GM19324 (cell line): Measurements from ENCODE around the gene SMAD6.

Experiments
- ATAC-seq: cut with Tn5 transposase; IDR thresholded peaks from one replicate; pipeline ENCODE4 v1.9.1; 2021; ENCODE audit warnings: mild to moderate bottlenecking, moderate library complexity; ENCODE audit not compliant: unreplicated experiment, low FRiP score

SMAD6 gene

DNA sequence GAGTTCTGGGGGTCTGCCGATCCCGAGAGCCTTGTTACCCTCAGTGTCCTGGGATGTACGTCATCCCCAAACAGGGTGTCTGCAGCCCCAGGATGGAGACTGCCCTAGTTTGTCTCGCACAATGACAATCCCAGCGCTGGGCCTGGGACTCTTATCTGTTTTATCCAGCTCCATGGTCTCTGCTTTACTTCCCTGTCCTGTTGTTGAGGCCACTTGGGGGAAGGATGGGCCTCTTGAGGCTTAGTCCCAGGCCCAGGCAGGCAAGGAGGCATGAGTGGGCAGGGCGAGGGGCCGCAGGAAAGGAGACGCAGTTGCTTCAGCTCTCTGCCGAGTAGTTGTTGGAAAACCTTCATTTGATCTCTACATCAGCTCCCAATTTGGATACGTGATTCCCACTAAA, 17.4 kb downstream of the SMAD6 start:
- no peak for ATAC-seq

DNA sequence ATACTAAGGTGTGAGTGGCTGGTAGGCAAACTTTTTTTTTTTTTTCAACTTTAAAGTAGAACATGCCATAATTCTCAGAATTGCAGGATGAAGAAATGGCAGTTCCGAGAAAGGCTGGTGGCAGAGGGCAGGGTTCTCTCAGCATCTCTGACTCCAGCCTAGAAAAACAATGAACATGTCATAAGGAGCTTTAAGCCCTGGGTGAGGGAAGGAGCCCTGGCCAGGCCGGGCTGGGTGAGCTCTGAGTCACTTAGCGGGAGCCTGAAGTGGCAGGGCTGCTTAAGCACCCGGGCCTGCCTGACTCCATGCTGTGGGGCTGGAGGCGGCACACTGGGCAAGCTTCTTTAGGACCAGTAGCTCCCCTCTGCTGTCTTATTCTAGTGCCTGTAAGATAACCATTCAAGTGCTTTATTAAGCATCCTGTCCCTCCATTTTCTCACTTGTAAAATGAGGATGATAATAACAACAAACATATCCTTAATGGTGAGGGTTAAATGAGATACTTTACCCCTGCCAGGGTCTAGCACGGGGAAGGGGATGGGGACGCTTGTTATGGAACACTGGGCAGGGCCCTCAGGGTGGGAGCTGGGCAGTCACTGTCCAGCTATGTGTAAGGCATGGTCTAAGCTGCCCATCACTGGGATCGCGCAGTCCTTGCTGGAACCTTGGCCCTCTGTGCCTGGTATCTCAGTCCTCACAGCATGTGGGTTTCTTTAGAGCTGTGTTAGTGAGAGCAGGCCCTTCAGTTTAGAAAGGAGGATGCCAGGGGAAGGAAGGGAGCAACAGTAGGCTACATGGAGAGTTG, 18.4 kb downstream of the SMAD6 start:
- no peak for ATAC-seq

DNA sequence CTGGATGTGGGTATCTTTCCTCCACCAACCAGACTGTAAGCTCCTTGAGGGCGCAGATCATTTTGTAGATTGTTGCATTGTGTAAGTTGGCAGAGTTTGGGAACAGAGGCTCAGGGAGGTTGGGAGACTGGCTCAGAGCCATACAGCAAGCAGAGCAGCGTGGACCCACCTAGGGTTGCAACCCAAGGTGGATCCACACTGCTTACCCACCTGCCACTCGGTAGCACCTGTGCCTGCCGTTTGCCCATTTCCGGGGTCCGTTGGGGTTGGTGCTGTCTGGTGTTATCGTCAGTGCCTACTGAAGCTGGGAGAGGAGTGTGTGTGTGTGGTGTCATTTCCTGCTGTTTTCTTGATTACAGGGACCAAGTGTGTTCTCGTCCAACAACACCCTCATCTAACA, 19.0 kb downstream of the SMAD6 start:
- no peak for ATAC-seq

DNA sequence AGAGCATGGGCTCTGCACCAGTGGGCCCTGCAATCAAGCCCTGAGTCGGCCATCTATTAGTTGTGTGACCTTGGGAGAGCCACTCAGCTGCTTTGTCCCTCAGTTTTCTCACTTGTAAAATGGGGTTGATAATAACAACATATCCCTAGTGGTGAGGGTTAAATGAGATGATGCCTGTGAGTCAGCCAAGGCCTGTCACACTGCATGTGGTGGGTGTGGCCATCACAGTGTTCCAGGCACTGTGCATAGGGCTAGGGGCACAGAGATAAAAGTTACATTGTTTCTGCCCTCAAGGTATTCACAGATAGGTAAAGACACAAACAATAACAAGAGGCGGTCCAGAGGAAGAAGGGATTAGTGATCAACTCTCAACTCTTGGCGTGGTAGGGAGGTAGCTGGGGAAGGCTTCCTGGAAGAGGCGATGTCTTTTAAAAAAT, 19.5 kb downstream of the SMAD6 start:
- no peak for ATAC-seq

DNA sequence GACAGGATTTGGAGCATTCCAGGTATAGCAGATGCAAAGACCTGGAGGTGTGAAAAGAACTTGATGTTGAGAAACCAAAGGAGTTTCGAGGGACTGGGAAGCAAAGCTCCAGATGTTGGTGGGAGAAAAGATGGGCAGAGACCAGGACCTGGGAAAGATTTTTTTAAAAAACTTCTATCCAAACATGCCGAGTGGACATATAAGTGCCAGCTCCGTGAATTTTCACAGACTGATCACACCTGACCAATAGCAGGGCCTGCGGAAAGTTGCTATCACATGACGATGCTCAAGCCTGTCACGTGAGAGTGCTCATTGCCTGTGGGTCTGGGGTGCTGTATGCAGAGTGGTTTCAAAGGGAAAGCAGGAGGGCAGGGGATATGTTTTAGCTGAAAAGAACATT, 19.9 kb downstream of the SMAD6 start:
- ATAC-seq, result no peak

DNA sequence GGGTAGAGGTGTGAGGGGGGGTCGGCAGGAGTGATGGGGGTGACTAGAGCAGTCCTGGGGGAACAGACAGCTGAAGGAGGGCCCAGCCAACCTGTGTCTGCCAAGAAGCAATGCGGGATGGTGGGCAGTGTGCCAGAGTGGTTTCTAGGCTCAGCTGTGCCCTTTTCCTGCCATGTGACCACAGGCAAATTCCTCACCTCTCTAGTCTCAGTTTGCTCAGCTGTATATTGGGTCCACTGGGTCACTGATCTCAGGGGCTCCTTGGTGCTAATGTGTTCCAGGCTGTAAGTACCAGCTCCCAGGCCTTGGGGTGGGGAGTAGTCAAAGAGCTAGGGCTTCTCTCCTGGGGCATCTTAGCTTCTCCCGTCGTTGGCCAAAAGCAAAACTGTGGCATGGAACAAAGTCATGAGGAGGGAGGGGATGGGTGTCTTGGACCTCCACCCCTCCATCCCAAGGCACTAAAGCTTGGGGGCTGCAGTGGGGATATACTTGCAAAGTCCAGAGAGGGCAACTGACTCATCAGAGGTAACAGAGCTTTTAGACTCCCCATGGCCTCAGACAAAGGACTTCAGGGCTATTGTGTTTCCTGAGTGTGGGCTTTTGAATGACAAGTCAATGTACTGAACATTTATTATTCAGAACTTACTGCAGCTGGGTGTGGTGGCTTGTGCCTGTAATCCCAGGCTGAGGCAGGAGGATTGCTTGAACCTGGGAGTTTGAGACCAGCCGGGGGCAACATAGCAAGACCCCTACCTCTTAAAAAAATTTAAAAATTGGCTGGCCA, 20.9 kb downstream of the SMAD6 start:
- ATAC-seq, result no peak

DNA sequence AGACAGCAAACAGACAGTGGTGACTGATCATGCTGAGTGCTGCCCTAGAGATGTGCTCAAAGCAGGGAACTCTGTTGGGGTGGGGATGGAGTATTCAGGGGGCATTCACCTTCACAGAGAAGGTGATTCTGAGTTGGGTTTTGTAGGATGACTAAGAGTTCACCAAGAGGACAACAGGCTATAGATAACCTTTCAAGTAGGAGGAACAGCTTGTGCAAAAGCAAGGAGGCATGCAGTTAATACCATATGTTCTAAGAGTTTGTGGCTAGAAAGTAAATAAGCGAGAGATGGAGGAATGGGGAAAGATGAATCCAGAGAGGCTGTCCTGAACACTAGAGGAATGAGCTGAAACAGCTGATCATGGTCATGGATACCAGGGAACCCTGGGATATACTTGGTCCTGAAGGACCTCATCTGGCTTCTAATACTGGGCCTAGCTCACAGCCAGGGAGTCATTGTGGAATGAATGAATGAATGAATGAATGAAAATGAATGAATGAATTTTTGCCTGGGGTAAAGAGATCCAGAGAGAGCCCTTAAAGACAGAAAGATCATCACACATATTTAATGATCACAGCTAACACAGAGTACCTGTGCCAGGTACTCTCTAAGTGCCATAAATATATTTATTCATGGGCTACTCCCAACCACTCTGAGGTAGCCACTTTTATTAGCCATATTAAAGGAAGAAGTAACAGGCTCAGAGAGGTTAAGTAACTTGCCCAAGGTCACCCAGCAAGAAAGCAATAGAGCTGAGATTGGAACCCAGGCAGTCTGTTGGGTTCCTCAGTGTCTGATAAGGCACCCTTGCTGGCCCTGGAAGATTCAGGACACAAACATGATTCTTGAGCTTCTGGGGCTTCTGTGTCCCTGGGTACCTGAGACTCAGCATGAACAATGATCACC, 22.0 kb downstream of the SMAD6 start:
- no peak for ATAC-seq

DNA sequence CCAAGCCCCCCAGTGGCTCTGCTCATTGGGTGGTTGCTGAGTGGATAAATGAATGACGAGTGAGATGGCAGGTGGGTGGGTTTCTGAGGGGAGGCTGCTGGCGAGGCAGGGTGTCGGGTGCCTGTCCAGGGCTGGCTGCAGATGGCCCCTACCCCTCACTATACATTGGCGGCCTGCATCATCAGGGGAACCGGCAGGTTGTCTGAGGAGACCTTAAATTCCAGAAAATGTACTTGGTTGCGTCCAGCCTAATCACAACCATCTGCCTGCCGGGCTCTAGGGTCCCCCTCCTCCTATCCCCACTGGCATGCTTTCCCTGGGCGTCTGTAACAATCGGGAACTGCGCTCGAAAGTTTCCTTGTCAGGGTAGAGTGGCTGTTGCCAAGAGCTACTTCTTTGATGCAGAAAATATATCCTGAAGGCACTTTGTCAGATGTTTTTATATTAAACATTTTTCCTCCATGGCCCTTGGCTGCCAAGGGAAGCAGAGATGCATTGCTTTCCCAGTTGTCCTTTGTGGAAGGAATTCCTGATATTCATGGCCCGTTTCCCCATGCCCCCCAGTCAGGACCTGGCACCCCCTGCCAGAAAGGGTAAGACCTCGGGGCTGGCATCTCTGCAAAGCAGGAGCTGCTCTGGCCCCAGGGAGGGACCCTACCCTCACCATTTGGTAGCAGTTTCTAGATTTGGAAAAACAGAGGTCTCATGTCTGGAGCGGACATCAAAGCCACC, 22.9 kb downstream of the SMAD6 start:
- no peak for ATAC-seq

DNA sequence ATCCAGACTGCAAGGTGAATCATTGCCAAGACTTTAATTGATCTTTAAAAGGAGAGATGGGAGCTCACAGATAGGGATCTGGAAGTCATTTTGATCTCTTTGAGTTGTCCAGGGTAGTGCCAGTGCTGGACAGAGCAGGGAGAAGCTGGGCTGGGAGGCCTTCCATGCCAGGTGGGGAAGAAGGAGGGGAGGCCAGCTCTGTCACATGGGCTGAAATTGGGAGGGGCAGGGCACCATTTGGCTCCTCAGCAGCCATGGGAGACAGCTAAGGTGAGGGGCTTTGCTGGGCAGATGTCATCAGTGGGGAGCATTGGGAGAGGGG, 23.4 kb downstream of the SMAD6 start:
- ATAC-seq, result no peak

DNA sequence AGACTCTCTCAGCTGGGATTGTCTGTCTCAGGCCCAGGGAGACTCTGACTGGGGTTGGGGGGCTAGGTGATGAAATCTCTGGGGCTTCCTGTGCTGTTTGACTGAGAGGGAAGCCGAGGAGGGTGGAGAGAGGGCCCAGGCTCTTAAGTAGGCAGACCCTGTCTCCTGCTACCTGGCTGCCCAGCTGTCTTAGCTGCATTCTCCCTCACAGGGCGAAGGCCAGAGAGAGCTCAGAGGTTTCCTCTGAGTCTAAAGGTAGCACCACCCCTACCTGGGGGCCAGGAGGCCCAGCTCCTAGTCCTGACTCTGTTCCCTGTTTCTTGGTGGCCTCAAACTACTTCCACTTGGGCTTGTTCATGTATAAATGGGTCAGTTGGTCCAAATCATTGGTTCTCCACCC, 24.4 kb downstream of the SMAD6 start:
- ATAC-seq, result no peak

DNA sequence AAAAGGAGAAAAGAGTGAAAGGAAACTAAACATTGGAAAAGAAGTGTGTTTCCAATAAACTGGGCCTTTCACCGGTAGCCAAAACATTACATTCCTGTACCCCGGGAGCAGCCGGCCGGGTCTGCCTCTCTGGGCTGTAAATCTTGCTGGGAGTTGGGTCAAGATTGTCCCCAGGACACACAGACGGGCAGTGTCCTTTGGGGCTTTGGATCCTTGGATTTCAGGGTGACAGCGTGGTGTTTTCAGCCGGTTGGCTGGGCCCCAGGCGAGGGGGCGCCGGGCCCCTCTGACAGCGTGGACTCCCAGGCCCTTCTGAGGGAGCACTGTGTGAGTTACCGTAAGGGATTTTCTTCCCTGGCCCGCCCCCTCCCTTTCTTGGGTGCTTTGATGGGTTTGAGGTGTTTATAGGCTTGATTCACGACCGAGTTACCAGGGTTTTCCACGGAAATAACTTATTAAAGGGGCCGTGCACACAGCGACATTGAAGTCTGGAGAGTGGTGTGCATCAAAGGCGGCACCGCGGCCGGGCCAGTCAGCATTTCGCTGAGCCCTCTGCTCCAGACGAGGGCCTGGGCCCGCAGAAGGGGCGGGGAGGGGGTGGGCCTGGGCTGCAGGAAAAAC, 27.4 kb downstream of the SMAD6 start:
- ATAC-seq, result no peak

DNA sequence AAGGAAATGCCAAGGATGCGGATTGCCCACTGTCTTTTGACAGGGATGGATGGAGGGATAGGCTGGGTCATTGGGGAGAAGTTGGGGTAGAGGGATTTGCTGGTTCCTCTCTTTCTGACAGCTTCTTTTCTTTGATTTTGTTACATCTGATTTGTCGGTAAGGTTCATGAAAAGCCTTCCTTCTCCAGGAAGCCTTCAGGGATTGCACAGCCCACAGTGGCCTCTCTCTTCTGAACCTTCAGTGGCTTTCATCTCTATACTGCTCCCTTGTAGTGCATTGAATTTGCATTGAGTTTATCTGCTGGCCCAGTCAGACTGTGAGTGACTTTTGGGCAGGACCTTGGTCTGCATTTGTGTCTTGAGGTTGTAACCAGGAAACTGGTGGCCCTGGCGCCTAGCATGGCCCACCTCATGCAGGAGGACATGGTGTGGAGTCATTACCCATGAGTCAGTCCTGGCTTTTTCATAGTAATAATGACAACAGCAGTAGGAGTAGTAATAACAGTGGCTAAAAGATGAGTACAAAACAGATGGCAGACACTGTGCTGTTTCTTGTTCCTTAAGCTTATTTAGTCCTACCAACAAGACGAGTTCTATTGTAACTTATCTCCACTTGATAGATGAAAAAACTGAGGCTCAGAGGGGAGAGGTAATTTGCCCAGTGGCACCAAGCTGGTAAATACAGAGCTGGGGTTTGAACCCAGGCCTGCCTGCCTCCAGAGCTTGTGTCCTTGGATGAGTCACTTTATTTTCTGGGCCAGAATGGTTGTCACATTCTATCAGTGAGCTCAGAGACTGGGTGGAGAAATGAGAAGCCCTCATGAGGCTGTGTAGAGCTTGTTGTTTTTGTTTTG, 28.4 kb downstream of the SMAD6 start:
- no peak for ATAC-seq

DNA sequence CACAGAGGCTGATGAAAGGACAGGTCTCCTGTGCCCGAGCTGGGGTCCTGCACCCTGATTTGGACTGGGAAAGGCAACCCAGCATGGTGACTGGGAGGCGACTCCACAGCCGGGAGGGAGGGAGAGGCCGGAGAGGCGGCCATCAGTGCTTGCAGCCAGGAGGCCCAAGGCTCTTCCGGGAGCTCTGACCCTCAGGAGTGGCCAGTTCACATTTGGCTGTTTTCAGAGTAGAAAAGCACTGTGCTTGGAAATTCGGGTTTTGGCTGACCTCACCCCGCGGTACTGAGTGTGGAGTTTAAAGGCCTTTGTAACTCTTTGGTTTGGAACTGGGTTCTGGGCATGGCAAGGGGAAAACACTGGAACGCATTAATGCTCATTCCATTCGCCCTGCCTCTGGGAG, 31.9 kb downstream of the SMAD6 start:
- no peak for ATAC-seq

DNA sequence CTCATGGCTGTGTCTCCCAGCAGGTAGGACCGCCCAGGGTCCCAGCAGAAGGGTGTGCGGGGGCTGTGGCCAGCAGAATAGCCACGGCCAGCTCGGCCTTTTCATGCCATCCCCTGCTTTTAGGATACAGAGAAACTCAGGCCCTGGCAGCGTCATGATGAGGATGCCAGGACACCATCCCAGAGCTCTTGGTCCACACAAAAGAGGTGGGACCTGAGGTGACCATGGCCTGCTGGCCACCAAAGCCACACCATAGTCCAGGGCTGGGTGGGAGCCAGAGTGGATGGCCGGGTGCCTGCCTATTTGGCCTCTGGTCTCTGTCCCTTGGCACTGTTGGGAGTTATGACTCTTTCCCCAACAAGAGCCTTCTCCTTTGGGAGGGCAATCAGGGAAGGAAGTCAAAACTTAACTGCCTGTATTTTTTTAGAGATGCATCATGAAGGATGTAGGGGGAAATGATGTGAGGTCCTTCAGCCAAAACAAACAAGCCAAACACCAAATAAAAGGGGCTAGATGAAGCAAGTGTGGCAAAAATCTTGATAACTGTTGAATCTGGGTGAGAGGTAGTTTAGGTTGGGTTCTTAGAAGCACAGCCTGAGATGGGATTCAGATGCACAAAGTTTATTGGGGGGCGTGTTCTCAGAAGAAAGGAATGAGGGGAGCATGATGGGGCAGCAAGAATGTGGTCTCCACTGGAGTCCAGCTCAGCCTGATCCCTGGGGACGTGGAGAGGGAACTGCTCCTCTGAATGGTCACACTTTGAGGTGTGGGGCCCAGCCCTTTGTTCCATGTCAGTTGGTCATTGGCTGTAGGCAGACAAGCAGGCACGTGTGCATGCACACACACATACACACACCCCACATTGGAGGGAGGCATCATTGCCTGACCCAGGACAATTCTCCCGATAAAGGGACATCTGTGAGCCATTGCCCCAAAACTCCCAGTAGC, 33.2 kb downstream of the SMAD6 start:
- no peak for ATAC-seq

DNA sequence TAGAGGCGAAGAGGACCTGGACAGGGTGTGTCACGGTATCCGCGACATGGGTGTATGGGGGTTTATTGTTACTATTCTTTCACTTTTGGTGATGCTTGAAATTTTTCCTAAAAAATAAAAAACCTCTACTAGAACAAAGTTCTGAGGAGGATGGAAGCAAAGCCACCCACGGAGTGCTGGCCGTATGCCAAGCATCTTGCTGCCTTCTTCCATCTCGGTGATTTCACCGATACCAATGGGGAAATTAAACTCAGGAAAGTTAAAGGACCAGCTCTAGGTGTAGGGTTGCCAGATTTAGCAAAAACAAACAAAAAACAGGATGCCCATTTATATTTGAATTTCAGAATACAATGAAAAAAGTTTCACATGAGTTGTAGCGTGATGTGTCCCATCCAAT, 33.9 kb downstream of the SMAD6 start:
- ATAC-seq, result no peak

DNA sequence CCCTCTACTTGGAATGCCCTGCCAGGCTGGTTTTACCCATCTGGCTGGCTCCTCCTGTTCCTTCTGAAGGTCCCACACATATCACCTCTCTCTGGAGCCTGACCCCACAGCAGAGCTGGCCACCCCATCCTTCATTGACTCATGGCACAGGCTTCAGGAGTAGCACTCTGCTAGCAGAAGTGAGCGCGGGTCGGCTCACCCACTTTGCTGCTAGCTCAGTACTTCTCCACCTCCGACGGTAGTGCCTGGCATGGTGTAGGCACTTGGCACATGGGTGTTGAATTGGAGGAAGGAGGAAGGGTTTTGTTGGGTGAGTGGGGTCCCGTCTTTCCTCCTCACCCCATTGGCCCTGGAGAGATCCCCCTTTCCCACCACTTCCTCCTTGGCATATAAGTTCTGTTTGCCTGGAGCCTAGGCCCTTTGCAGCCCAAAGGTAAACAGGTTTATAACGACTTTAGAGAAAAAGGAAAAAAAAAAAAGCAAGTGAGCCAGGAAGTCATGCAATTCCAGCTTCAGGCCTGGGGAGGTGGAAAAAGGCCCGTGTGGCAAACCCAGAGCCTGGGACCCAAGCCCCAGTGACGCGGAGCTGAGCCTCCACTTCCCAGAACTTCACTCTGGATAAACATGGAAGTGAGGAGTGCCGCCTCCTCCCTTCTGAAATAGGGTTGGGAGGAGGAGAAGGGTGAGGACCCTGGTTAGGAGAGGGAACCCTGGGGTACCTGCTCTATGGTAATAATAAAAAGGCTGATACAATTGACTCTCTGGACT, 35.4 kb downstream of the SMAD6 start:
- ATAC-seq, result no peak

DNA sequence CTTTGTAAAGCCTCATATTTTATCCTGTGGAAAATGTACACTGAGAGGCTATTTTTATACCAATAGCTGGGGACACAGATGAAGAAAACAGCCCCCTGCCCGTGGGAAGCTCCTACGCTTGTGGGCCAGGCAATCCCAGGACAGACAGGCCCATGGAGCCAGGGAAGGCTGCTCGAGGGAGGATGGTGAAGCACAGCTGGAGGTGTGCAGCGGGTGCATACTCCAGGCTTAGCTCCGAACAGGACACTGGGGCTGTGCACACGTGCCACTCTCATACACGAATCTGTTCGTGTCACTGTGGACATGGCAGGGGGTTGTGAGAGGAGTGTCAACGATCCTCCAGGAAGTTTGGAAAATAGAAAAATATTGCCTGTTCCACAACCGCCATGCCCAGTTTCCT, 36.1 kb downstream of the SMAD6 start:
- no peak for ATAC-seq
